Measurements from ENCODE around the gene CYP8B1.

The CYP8B1 gene

GRCh38 chr3:42873221-42873982 is 2.3 kb downstream of the CYP8B1 start:
- no peak overlapping the region for H3K27ac ChIP-seq (ENCODE audit: low read depth, low read length)
- no peak overlapping the region for H3K4me3 ChIP-seq (ENCODE audit: low read depth in 1 of 2, low read length in 2 of 2)
- no peaks in the 10 kb centered on the region for H3K4me1 ChIP-seq (ENCODE audit: control insufficient read depth in 1 of 2, insufficient read depth in 2 of 2, low read length in 2 of 2)
- H3K9me3 ChIP-seq (ENCODE audit: control insufficient read depth in 1 of 2, low read length in 2 of 2), result no peaks in the 10 kb centered on the region
- H3K36me3 ChIP-seq (ENCODE audit: control insufficient read depth in 1 of 2, insufficient read depth in 2 of 2, low read length in 2 of 2), result no peaks in the 10 kb centered on the region
- no peaks in the 10 kb centered on the region for H3K27me3 ChIP-seq (ENCODE audit: control insufficient read depth in 1 of 2, insufficient read depth in 2 of 2, low read length in 2 of 2)
- H3K9ac ChIP-seq (ENCODE audit: low read depth in 1 of 2, low read length in 2 of 2), result no peak overlapping the region

- H3K27ac ChIP-seq (ENCODE audit: low read depth, low read length), result no peak overlapping the region
- H3K9ac ChIP-seq (ENCODE audit: low read depth in 1 of 2, low read length in 2 of 2), result no peak overlapping the region
- H3K9me3 ChIP-seq (ENCODE audit: control insufficient read depth in 1 of 2, low read length in 2 of 2), result no peaks in the 10 kb centered on the region
- no peaks in the 10 kb centered on the region for H3K4me1 ChIP-seq (ENCODE audit: control insufficient read depth in 1 of 2, insufficient read depth in 2 of 2, low read length in 2 of 2)
- H3K27me3 ChIP-seq (ENCODE audit: control insufficient read depth in 1 of 2, insufficient read depth in 2 of 2, low read length in 2 of 2), result no peaks in the 10 kb centered on the region
- H3K4me3 ChIP-seq (ENCODE audit: low read depth in 1 of 2, low read length in 2 of 2), result no peak overlapping the region
- no peaks in the 10 kb centered on the region for H3K36me3 ChIP-seq (ENCODE audit: control insufficient read depth in 1 of 2, insufficient read depth in 2 of 2, low read length in 2 of 2)
Measured at GRCh38 chr3:42872718-42873117, 3.0 kb downstream of the CYP8B1 start.

DNA sequence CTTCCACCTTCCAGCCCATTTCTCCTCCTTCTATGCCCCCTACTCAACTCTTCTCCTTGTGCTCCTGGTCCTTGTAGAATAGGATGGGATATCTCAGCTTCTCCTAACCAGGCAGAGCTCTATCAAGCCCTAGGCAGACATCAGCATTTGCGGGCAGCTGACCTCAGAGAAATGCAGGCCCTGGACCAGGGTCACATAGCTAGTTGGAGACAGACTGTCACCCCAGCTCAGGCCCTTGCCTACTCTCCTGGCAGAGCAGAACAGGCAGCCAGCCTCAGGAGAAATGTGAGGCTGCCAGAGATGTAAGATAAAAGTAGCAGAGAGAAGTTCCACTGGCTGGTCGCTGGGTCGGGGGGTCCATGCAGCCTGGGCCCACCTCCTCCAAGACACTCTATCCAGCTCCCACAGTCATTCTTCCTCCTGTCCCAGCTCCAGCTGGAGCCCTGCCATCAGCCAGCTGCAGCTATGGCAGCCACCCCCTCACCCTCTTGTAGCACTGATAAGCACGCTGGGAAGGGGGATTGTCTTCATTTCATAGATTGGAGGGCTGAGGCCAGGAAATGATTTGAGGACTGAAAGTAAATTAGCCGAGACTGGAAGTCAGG is 4.0 kb downstream of the CYP8B1 start:
- Histone ChIP-seq H3K4me1 (ENCODE audit: control insufficient read depth in 1 of 2, insufficient read depth in 2 of 2, low read length in 2 of 2) (no peaks in the 10 kb centered on the region), H3K27ac (ENCODE audit: low read depth, low read length) (no peak overlapping the region), H3K36me3 (ENCODE audit: control insufficient read depth in 1 of 2, insufficient read depth in 2 of 2, low read length in 2 of 2) (no peaks in the 10 kb centered on the region), H3K9ac (ENCODE audit: low read depth in 1 of 2, low read length in 2 of 2) (no peak overlapping the region), H3K4me3 (ENCODE audit: low read depth in 1 of 2, low read length in 2 of 2) (no peak overlapping the region), H3K27me3 (ENCODE audit: control insufficient read depth in 1 of 2, insufficient read depth in 2 of 2, low read length in 2 of 2) (no peaks in the 10 kb centered on the region), H3K9me3 (ENCODE audit: control insufficient read depth in 1 of 2, low read length in 2 of 2) (no peaks in the 10 kb centered on the region)

DNA sequence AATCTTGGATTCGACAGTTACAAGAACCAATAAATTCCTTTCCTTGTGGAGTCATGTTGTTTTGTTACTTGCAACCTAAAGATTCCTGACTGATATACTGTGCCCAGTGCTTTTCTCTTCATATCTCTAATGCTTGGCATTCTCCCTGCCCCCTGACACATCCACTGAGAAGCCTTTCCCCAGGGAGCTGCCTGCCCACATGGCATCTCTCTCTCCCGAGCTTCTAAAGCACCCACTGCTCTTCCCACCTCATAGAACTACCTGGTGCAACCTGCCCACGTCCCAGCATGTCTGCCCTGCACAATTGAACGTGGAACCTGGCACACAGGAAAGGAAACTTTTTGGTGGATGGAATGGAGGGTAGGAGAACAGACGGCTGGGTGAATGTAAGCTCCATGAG is 6.8 kb downstream of the CYP8B1 start:
- no peak overlapping the region for H3K9ac ChIP-seq (ENCODE audit: low read depth in 1 of 2, low read length in 2 of 2)
- no peaks in the 10 kb centered on the region for H3K36me3 ChIP-seq (ENCODE audit: control insufficient read depth in 1 of 2, insufficient read depth in 2 of 2, low read length in 2 of 2)
- no peaks in the 10 kb centered on the region for H3K27me3 ChIP-seq (ENCODE audit: control insufficient read depth in 1 of 2, insufficient read depth in 2 of 2, low read length in 2 of 2)
- no peaks in the 10 kb centered on the region for H3K9me3 ChIP-seq (ENCODE audit: control insufficient read depth in 1 of 2, low read length in 2 of 2)
- H3K27ac ChIP-seq (ENCODE audit: low read depth, low read length), result no peak overlapping the region
- H3K4me1 ChIP-seq (ENCODE audit: control insufficient read depth in 1 of 2, insufficient read depth in 2 of 2, low read length in 2 of 2), result no peaks in the 10 kb centered on the region
- H3K4me3 ChIP-seq (ENCODE audit: low read depth in 1 of 2, low read length in 2 of 2), result no peak overlapping the region

DNA sequence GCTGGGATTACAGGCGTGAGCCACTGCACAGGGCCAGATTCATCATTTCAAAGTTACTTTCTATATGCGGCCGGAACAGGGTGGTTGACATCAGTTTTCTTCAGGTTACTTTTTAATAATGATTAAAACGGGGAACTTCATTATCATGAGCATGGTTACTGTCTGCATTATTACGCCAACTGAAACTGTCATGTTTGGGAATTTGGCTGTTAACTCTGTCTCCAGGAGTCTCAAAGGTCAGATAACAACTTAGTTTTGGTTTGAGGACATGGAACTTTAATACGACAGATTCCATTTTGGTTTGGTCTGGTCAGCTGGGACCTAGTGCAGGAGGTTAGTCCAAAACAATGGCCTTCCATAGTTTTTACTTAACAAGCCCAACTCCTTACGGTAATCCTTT is 8.5 kb downstream of the CYP8B1 start:
- H3K9ac ChIP-seq (ENCODE audit: low read depth in 1 of 2, low read length in 2 of 2), result no peak overlapping the region
- H3K27me3 ChIP-seq (ENCODE audit: control insufficient read depth in 1 of 2, insufficient read depth in 2 of 2, low read length in 2 of 2), result no peaks in the 10 kb centered on the region
- H3K27ac ChIP-seq (ENCODE audit: low read depth, low read length), result no peak overlapping the region
- no peaks in the 10 kb centered on the region for H3K36me3 ChIP-seq (ENCODE audit: control insufficient read depth in 1 of 2, insufficient read depth in 2 of 2, low read length in 2 of 2)
- no peaks in the 10 kb centered on the region for H3K9me3 ChIP-seq (ENCODE audit: control insufficient read depth in 1 of 2, low read length in 2 of 2)
- no peak overlapping the region for H3K4me3 ChIP-seq (ENCODE audit: low read depth in 1 of 2, low read length in 2 of 2)
- H3K4me1 ChIP-seq (ENCODE audit: control insufficient read depth in 1 of 2, insufficient read depth in 2 of 2, low read length in 2 of 2), result no peaks in the 10 kb centered on the region

GRCh38 chr3:42865256-42865655 is 10.4 kb downstream of the CYP8B1 start:
- no peaks in the 10 kb centered on the region for H3K4me1 ChIP-seq (ENCODE audit: control insufficient read depth in 1 of 2, insufficient read depth in 2 of 2, low read length in 2 of 2)
- H3K9ac ChIP-seq (ENCODE audit: low read depth in 1 of 2, low read length in 2 of 2), result no peak overlapping the region
- no peaks in the 10 kb centered on the region for H3K9me3 ChIP-seq (ENCODE audit: control insufficient read depth in 1 of 2, low read length in 2 of 2)
- no peak overlapping the region for H3K4me3 ChIP-seq (ENCODE audit: low read depth in 1 of 2, low read length in 2 of 2)
- no peaks in the 10 kb centered on the region for H3K36me3 ChIP-seq (ENCODE audit: control insufficient read depth in 1 of 2, insufficient read depth in 2 of 2, low read length in 2 of 2)
- H3K27me3 ChIP-seq (ENCODE audit: control insufficient read depth in 1 of 2, insufficient read depth in 2 of 2, low read length in 2 of 2), result no peaks in the 10 kb centered on the region
- H3K27ac ChIP-seq (ENCODE audit: low read depth, low read length), result no peak overlapping the region

DNA sequence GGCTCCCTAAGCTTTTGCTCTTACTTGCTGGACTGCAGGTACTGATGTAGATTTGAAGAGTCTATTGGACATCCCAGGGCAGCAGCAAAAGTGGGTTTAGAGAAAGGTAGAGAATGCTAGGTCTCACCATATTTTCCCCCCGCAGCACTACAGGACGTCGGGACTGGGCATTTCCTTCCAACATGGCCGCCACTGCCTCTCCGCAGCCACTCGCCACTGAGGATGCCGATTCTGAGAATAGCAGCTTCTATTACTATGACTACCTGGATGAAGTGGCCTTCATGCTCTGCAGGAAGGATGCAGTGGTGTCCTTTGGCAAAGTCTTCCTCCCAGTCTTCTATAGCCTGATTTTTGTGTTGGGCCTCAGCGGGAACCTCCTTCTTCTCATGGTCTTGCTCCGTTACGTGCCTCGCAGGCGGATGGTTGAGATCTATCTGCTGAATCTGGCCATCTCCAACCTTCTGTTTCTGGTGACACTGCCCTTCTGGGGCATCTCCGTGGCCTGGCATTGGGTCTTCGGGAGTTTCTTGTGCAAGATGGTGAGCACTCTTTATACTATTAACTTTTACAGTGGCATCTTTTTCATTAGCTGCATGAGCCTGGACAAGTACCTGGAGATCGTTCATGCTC is 11.2 kb downstream of the CYP8B1 start:
- Histone ChIP-seq H3K9me3 (ENCODE audit: control insufficient read depth in 1 of 2, low read length in 2 of 2) (no peaks in the 10 kb centered on the region), H3K4me1 (ENCODE audit: control insufficient read depth in 1 of 2, insufficient read depth in 2 of 2, low read length in 2 of 2) (no peaks in the 10 kb centered on the region), H3K27ac (ENCODE audit: low read depth, low read length) (no peak overlapping the region), H3K36me3 (ENCODE audit: control insufficient read depth in 1 of 2, insufficient read depth in 2 of 2, low read length in 2 of 2) (no peaks in the 10 kb centered on the region), H3K9ac (ENCODE audit: low read depth in 1 of 2, low read length in 2 of 2) (no peak overlapping the region), H3K4me3 (ENCODE audit: low read depth in 1 of 2, low read length in 2 of 2) (no peak overlapping the region), H3K27me3 (ENCODE audit: control insufficient read depth in 1 of 2, insufficient read depth in 2 of 2, low read length in 2 of 2) (no peaks in the 10 kb centered on the region)

- no peaks in the 10 kb centered on the region for H3K9me3 ChIP-seq (ENCODE audit: control insufficient read depth in 1 of 2, low read length in 2 of 2)
- H3K27ac ChIP-seq (ENCODE audit: low read depth, low read length), result no peak overlapping the region
- H3K4me3 ChIP-seq (ENCODE audit: low read depth in 1 of 2, low read length in 2 of 2), result no peak overlapping the region
- H3K27me3 ChIP-seq (ENCODE audit: control insufficient read depth in 1 of 2, insufficient read depth in 2 of 2, low read length in 2 of 2), result no peaks in the 10 kb centered on the region
- no peak overlapping the region for H3K9ac ChIP-seq (ENCODE audit: low read depth in 1 of 2, low read length in 2 of 2)
- peaks cover 16 to 19% of the 10 kb centered on the region in 2 donors for H3K4me1 ChIP-seq (ENCODE audit: control insufficient read depth in 1 of 2, insufficient read depth in 2 of 2, low read length in 2 of 2)
- H3K36me3 ChIP-seq (ENCODE audit: control insufficient read depth in 1 of 2, insufficient read depth in 2 of 2, low read length in 2 of 2), result no peaks in the 10 kb centered on the region
Measured at GRCh38 chr3:42856544-42856943, 19.1 kb downstream of the CYP8B1 start.

GRCh38 chr3:42855547-42856380 is 19.9 kb downstream of the CYP8B1 start:
- Histone ChIP-seq H3K9me3 (ENCODE audit: control insufficient read depth in 1 of 2, low read length in 2 of 2) (no peaks in the 10 kb centered on the region), H3K4me3 (ENCODE audit: low read depth in 1 of 2, low read length in 2 of 2) (no peak overlapping the region), H3K9ac (ENCODE audit: low read depth in 1 of 2, low read length in 2 of 2) (no peak overlapping the region), H3K36me3 (ENCODE audit: control insufficient read depth in 1 of 2, insufficient read depth in 2 of 2, low read length in 2 of 2) (no peaks in the 10 kb centered on the region), H3K27me3 (ENCODE audit: control insufficient read depth in 1 of 2, insufficient read depth in 2 of 2, low read length in 2 of 2) (no peaks in the 10 kb centered on the region), H3K27ac (ENCODE audit: low read depth, low read length) (no peak overlapping the region), H3K4me1 (ENCODE audit: control insufficient read depth in 1 of 2, insufficient read depth in 2 of 2, low read length in 2 of 2) (peaks cover 16 to 19% of the 10 kb centered on the region in 2 donors)

GRCh38 chr3:42855219-42855546 is 20.5 kb downstream of the CYP8B1 start:
- Histone ChIP-seq H3K9me3 (ENCODE audit: control insufficient read depth in 1 of 2, low read length in 2 of 2) (no peaks in the 10 kb centered on the region), H3K27me3 (ENCODE audit: control insufficient read depth in 1 of 2, insufficient read depth in 2 of 2, low read length in 2 of 2) (no peaks in the 10 kb centered on the region), H3K9ac (ENCODE audit: low read depth in 1 of 2, low read length in 2 of 2) (no peak overlapping the region), H3K4me3 (ENCODE audit: low read depth in 1 of 2, low read length in 2 of 2) (no peak overlapping the region), H3K4me1 (ENCODE audit: control insufficient read depth in 1 of 2, insufficient read depth in 2 of 2, low read length in 2 of 2) (peaks cover 16 to 19% of the 10 kb centered on the region in 2 donors), H3K27ac (ENCODE audit: low read depth, low read length) (no peak overlapping the region), H3K36me3 (ENCODE audit: control insufficient read depth in 1 of 2, insufficient read depth in 2 of 2, low read length in 2 of 2) (no peaks in the 10 kb centered on the region)

Data from duodenal mucosa (tissue), 2 donors.